HepG2 (cell line): ENCODE data around the gene RNU7-1. TPM values are rescaled to one million over a fixed set of nuclear protein-coding genes. Genes with fewer than 3 reads are reported as not detected.

Experiments
- ATAC-seq: fragments of 200-7000 bp; cut with Tn5 transposase; 3 replicates; pipeline ENCODE4 v1.9.1; 2020; ENCODE audit warnings: mild to moderate bottlenecking, moderate library complexity
- BruUV-seq: library from RNA; stranded (reverse); fragments of 400-500 nt; replicated peaks from 2 replicates; lab custom pipeline; 2021; lab: Mats Ljungman, UMichigan
- CTCF ChIA-PET: fragments of 300-600 bp; formaldehyde crosslinking; extraction: SDS; loops from one replicate; lab custom pipeline; 2021; ENCODE audit warnings: low total read pairs, inconsistent platforms, low intra/inter-chr PET ratio; lab: Yijun Ruan, JAX
- POLR2A ChIA-PET: fragments of 350-600 bp; sonication (Branson Sonifier 250); formaldehyde crosslinking; loops from one replicate; lab custom pipeline; 2020; ENCODE audit warnings: antibody characterized with exemption, inconsistent platforms; lab: Yijun Ruan, JAX
- DNase-seq: peaks from one replicate; pipeline ENCODE4 v3.0.0-alpha.2; 2015; ENCODE audit warnings: low spot score
- FAIRE-seq: peaks from 3 replicates; lab custom pipeline; 2011; peaks lifted over from hg19 to GRCh38; lab: Jason Lieb, UNC
- H2AFZ ChIP-seq: one replicate; pipeline ENCODE4 v1.6.1; 2011; ENCODE audit warnings: low read length, inconsistent platforms
- H3K27ac ChIP-seq: fragments of 300-600 bp; 3 replicates; pipeline ENCODE4 v1.8.0; 2011; ENCODE audit warnings: mixed run types, mild to moderate bottlenecking, mixed read lengths, low read length, inconsistent platforms; ENCODE audit not compliant: insufficient read depth; ENCODE audit errors: extremely low read length
- H3K27me3 ChIP-seq, 2 experiments: fragments of 200-600 bp in 1 of 2; 2 replicates in 1 of 2; 3 replicates in 1 of 2; pipeline versions ENCODE4 v1.6.0 to v1.8.0; 2011; ENCODE audit warnings: low read length in 2 of 2, mild to moderate bottlenecking in 2 of 2, moderate library complexity in 2 of 2, inconsistent platforms in 1 of 2; ENCODE audit not compliant: insufficient read depth in 2 of 2, control insufficient read depth in 1 of 2
- H3K36me3 ChIP-seq, 2 experiments: fragments of 200-600 bp in 1 of 2; replicated peaks in 1 of 2; 2 replicates in 1 of 2; 3 replicates in 1 of 2; pipeline versions ENCODE4 v1.5.1 to v1.8.0; 2011; ENCODE audit warnings: low read length in 2 of 2, inconsistent platforms in 1 of 2; ENCODE audit not compliant: insufficient read depth in 2 of 2, control insufficient read depth in 1 of 2
- H3K4me1 ChIP-seq: 2 replicates; pipeline ENCODE4 v1.5.1; 2012; ENCODE audit warnings: low read length, inconsistent platforms; ENCODE audit not compliant: insufficient read depth
- H3K4me2 ChIP-seq: 2 replicates; pipeline ENCODE4 v1.6.0; 2011; ENCODE audit warnings: low read depth, low read length, inconsistent platforms
- H3K4me3 ChIP-seq, 3 experiments: fragments of 200-600 bp in 1 of 3; sonication (generic), shearing (Covaris generic) in 1 of 3; replicated peaks in 1 of 3; 2 replicates each; pipeline ENCODE4 v1.5.1; 2011 to 2016; ENCODE audit warnings: low read length in 3 of 3, inconsistent platforms in 2 of 3, low read depth in 2 of 3, mild to moderate bottlenecking in 2 of 3, control low read depth in 1 of 3, mixed read lengths in 1 of 3; ENCODE audit not compliant: insufficient read depth in 1 of 3
- H3K79me2 ChIP-seq: one replicate; pipeline ENCODE4 v1.6.1; 2011; ENCODE audit warnings: low read length, inconsistent platforms; ENCODE audit not compliant: insufficient read depth
- H3K9ac ChIP-seq: 2 replicates; pipeline ENCODE4 v1.6.0; 2011; ENCODE audit warnings: mild to moderate bottlenecking, low read depth, low read length, inconsistent platforms; ENCODE audit not compliant: insufficient read depth
- H3K9me3 ChIP-seq: 2 replicates; pipeline ENCODE4 v1.5.1; 2012; ENCODE audit warnings: mild to moderate bottlenecking, low read length
- H4K20me1 ChIP-seq: 2 replicates; pipeline ENCODE4 v1.6.0; 2011; ENCODE audit warnings: inconsistent platforms, mild to moderate bottlenecking, low read length, moderate library complexity; ENCODE audit not compliant: insufficient read depth
- DRAP1 ChIP-seq: IDR thresholded peaks from 2 replicates; pipeline ENCODE4 v1.6.1; 2016; ENCODE audit warnings: missing genetic modification reagents, missing compliant biosample characterization
- FOXP1 ChIP-seq, 2 experiments: fragments of 450-650 bp in 1 of 2; IDR thresholded peaks; 2 replicates each; pipeline ENCODE4 v1.6.1; 2017 to 2018; ENCODE audit warnings: antibody characterized with exemption in 1 of 2
- HCFC1 ChIP-seq: fragments of 150-350 bp; IDR thresholded peaks from 2 replicates; pipeline ENCODE4 v1.6.1; 2014; ENCODE audit warnings: low read depth, low read length
- RBAK ChIP-seq: sonication (generic); formaldehyde crosslinking; IDR thresholded peaks from 2 replicates; pipeline ENCODE4 v1.5.1; 2020; ENCODE audit warnings: mild to moderate bottlenecking, missing genetic modification reagents
- RELA ChIP-seq: sonication (generic); formaldehyde crosslinking; IDR thresholded peaks from 2 replicates; pipeline ENCODE4 v1.4.0; 2020; ENCODE audit warnings: missing genetic modification reagents
- RXRA ChIP-seq: sonication (generic); formaldehyde crosslinking; IDR thresholded peaks from 2 replicates; pipeline ENCODE4 v1.5.1; 2020; ENCODE audit warnings: missing genetic modification reagents
- UBTF ChIP-seq: sonication (generic); formaldehyde crosslinking; IDR thresholded peaks from 2 replicates; pipeline ENCODE4 v1.4.0; 2020; ENCODE audit warnings: mild to moderate bottlenecking, missing genetic modification reagents
- ZFY ChIP-seq: sonication (generic); formaldehyde crosslinking; IDR thresholded peaks from 2 replicates; pipeline ENCODE4 v1.4.0; 2020; ENCODE audit warnings: missing genetic modification reagents
- ZNF180 ChIP-seq: sonication (generic); formaldehyde crosslinking; IDR thresholded peaks from 2 replicates; pipeline ENCODE4 v1.4.0; 2020; ENCODE audit warnings: low read depth, missing genetic modification reagents, borderline replicate concordance
- WGBS: methylation state at CpG from one replicate; pipeline ENCODE4 v1.1.6; 2017; ENCODE audit warnings: low lambda C conversion rate; 5-methylcytosine and 5-hydroxymethylcytosine counted together
- in situ Hi-C: cut with HindIII; loops from 2 replicates; pipeline ENCODE4 v1.10.0; 2017; ENCODE audit warnings: low pct_unique_long_range_greater_than_20kb; ENCODE audit not compliant: extremely low pct_ligation_motif_present
- intact Hi-C: fragments of 100-400 bp; cut with micrococcal nuclease; formaldehyde crosslinking; loops from one replicate; pipeline ENCODE4 v1.10.0; 2022; ENCODE audit not compliant: unreplicated experiment
- polyA plus RNA-seq, 8 experiments: library from polyadenylated mRNA; depleted of rRNA in 3 of 8; stranded (reverse) in 7 of 8; unstranded in 1 of 8; fragments of >200 nt; fragmentation: Illumina TruSeq in 4 of 8; extraction: Trizol in 4 of 8; gene quantifications; 2 replicates each; pipeline versions ENCODE4 v1.2.1 to v1.2.3, GENCODE V29; 2011 to 2016; ENCODE audit warnings: low read depth in 4 of 8, missing spikeins in 1 of 8, mixed read lengths in 1 of 8; ENCODE audit not compliant: insufficient read depth in 1 of 8
- total RNA-seq, 5 experiments: library from RNA; depleted of rRNA; stranded (reverse); fragments of >200 nt; fragmentation: Illumina TruSeq; extraction: Trizol; gene quantifications; 2 replicates each; pipeline ENCODE4 v1.2.3, GENCODE V29; 2016; ENCODE audit warnings: low read depth in 1 of 5

Gene RNU7-1
- total and polyA plus RNA-seq, 2 of the 13 experiments (the other 11 are each of a cell fraction or from before 2014, with no cell fraction given): not detected

GRCh38 chr12:6950811-6951540 is 7.4 kb downstream of the RNU7-1 start, which contains the start of gene PTPN6:
Gene PTPN6 (plus strand): TSS chr12:6951356. CDS start chr12:6951513, 157 bp downstream.
- ChIA-PET POLR2A (no interaction called here), CTCF (interaction anchor here (0.7 kb wide), 1 partner anchor 82 kb away, joined by 3 read pairs; no protein-coding TSS in a partner anchor)
- no peaks in the 10 kb centered on the region for H3K27me3 ChIP-seq
- H2AFZ ChIP-seq: no peak within 1 kb of the TSS
- H3K9ac ChIP-seq: no peak within 1 kb of the TSS
- no peaks in the 10 kb centered on the region for H3K79me2 ChIP-seq
- no peak within 1 kb of the TSS for H3K27ac ChIP-seq
- ATAC-seq (no peak), FAIRE-seq (no peak), DNase-seq (no peak)
- peaks cover 18% of the 10 kb centered on the region for H3K4me1 ChIP-seq
- H3K4me2 ChIP-seq: no peak within 1 kb of the TSS
- in situ Hi-C loops: no loop called here
- H3K4me3 ChIP-seq: no peak within 1 kb of the TSS
- intact Hi-C loops: no loop called here
- TF ChIP-seq FOXP1 (IDR thresholded peaks at IDR 0.05): no peak
- no peak for TF ChIP-seq FOXP1 (CRISPR knock-in tag; IDR thresholded peaks at IDR 0.05)
- TF ChIP-seq RBAK: no peak
- no peak for TF ChIP-seq ZNF180 (CRISPR knock-in tag)
- no peak for TF ChIP-seq RXRA
- TF ChIP-seq RELA (CRISPR knock-in tag): no peak
- TF ChIP-seq UBTF: no peak
- TF ChIP-seq HCFC1: no peak
- no peak for TF ChIP-seq DRAP1 (CRISPR knock-in tag)
- no peak for TF ChIP-seq ZFY (CRISPR knock-in tag)
- H4K20me1 ChIP-seq: no peaks in the 10 kb centered on the region
- WGBS: 92% methylated on average over 17 of the region's 25 CpGs
- H3K9me3 ChIP-seq: no peaks in the 10 kb centered on the region
- H3K36me3 ChIP-seq: no peaks in the 10 kb centered on the region; a peak in 1 of 5 replicates
- no TSS peak for BruUV-seq
